Right lung (tissue), 5 donors: Measurements from ENCODE around the gene USH2A. TPM values are rescaled to one million over a fixed set of nuclear protein-coding genes. Genes with fewer than 3 reads are reported as not detected.
A peak's percentile ranks its signal among the peaks of the same experiment; 100 is the strongest.
"Not testable (repeated sequence)": the region's sequence is repeated elsewhere in the genome, so short reads cannot be mapped to it uniquely, and the experiment has no call there.

Experiments
- DNase-seq, 2 donors: peaks; one replicate each; pipeline ENCODE4 v3.0.0-alpha.2; 2013
- polyA plus RNA-seq, 5 donors: library from polyadenylated mRNA; unstranded; fragments of 120-200 nt; gene quantifications; one replicate each; pipeline versions ENCODE4 v1.2.1 to v1.2.3, GENCODE V29; 2013; ENCODE audit warnings: inconsistent platforms in 1 of 5, low replicate concordance in 1 of 5; ENCODE audit not compliant: insufficient read length in 5 of 5, insufficient read depth in 1 of 5

USH2A gene
- polyA plus RNA-seq, 5 donors: 0.03 to 0.10 (median 0.06) TPM

- DNase-seq: no peak
Observed at GRCh38 chr1:216194721-216195120, 228.5 kb downstream of the USH2A start.

- DNase-seq: no peak
Observed at GRCh38 chr1:216193839-216194443, 229.3 kb downstream of the USH2A start.

GRCh38 chr1:216190438-216190837 is 232.8 kb downstream of the USH2A start:
- no peak for DNase-seq

- DNase-seq: no peak
Observed at GRCh38 chr1:216186816-216187215, 236.4 kb downstream of the USH2A start.

- no peak for DNase-seq
Observed at GRCh38 chr1:216186141-216186540, 237.1 kb downstream of the USH2A start.

GRCh38 chr1:216184126-216184680 is 239.0 kb downstream of the USH2A start:
- no peak for DNase-seq

GRCh38 chr1:216183454-216183853 is 239.8 kb downstream of the USH2A start:
- no peak for DNase-seq

- DNase-seq: no peak
Observed at GRCh38 chr1:216183007-216183406, 240.2 kb downstream of the USH2A start.

GRCh38 chr1:216181590-216181989 is 241.7 kb downstream of the USH2A start:
- no peak for DNase-seq

- no peak for DNase-seq
Observed at GRCh38 chr1:216178281-216178680, 245.0 kb downstream of the USH2A start.

GRCh38 chr1:216176970-216177369 is 246.3 kb downstream of the USH2A start:
- DNase-seq: no peak

- DNase-seq: no peak
Observed at GRCh38 chr1:216175714-216176113, 247.5 kb downstream of the USH2A start.

- DNase-seq: no peak
Observed at GRCh38 chr1:216173376-216173995, 249.8 kb downstream of the USH2A start.

- no peak for DNase-seq
Observed at GRCh38 chr1:216169351-216169750, 253.9 kb downstream of the USH2A start.

- DNase-seq: no peak
Observed at GRCh38 chr1:216168546-216168945, 254.7 kb downstream of the USH2A start.

GRCh38 chr1:216154063-216154462 is 269.2 kb downstream of the USH2A start:
- DNase-seq: no peak

GRCh38 chr1:216153130-216153529 is 270.1 kb downstream of the USH2A start:
- DNase-seq: no peak

GRCh38 chr1:216145451-216146018 is 277.7 kb downstream of the USH2A start:
- DNase-seq: not testable (repeated sequence)

- no peak for DNase-seq
Observed at GRCh38 chr1:216144661-216145450, 278.4 kb downstream of the USH2A start.

- DNase-seq: peak; percentile 13 to 17
Observed at GRCh38 chr1:216142921-216143320, 280.3 kb downstream of the USH2A start.

GRCh38 chr1:216140730-216141524 is 282.3 kb downstream of the USH2A start:
- peak; percentile 19 to 34 for DNase-seq
